Measurements from ENCODE around the gene SYT17.

SYT17 gene

DNA sequence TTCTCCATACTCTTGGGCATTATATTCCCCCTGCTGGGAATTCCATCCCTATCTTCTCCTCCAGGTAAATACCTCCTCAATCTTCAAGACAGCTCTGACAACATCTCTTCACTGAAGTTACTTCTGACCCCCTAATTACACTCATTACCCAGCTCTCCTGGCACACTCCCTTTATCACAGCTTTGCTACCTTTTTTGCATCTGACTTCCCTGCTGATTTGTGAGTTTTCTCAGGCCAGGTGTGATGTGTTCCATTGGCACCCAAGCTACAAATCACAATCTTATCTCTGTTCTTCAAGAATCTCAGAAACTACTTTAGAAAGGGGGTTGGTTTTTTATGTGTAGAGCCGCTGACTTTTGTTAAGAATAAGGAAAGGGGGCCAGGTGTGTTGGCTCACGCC, 131.5 kb downstream of the SYT17 start:
- no peak for DNase-seq (ENCODE audit: low read depth in 2 of 2)

DNA sequence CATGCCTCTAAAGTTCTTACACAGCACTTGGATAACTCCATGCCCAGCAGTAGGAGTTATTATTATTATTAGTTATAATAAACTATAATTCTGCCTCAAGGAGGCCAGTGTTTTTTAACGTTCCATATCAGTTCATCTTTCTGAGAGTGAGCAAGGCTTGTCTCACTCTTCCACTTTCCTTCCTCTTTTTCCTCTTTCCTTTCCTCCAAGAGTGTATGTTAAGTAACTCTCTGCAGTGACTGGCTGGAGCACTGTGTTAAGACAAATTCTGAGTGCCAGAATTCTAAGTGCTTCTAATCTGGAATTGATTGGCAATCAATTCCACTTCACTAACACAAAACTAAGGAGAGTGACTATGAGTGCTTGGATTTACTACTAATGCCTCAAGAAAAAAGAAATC, 133.9 kb downstream of the SYT17 start:
- no peak for DNase-seq (ENCODE audit: low read depth in 2 of 2)

DNA sequence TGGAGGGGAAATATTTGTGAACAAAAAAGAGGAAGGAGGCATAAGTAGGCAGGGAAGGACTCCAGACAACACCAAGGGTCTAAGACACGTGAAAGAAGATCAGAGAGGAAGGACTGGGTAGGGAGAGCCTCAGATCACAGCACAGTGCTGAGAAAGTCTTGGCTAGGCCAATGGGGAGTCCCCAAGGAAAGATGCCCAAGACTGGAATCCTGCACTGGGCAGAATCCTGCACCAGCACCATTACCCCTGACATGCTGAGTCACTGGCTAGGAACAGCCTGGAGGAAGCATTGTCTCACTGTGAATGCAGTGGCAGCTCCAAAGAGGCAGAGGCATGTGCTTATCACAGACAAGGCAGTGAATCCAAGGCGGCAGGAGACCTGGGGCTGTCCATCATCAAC, 136.7 kb downstream of the SYT17 start:
- no peak for DNase-seq (ENCODE audit: low read depth in 2 of 2)

DNA sequence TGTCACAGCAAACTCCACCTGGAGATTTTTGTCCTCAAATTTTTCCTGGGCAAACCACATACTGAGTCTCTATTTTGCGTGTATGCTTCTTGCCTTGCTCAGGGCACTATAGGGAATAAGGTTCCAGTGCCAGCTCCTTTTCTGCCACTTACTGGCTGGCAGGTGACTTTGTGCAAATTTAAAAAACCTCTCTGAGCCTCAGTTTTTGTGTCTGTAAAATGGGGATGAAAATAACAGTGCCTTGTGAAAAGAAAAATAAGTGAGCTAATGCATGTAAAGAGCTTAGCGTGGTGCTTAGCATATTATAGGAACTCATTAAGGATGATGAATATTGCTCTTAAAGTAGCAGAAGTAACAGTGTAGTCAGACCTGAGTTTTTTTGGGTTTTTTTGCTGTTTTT, 137.4 kb downstream of the SYT17 start:
- DNase-seq (ENCODE audit: low read depth in 2 of 2), result no peak

DNA sequence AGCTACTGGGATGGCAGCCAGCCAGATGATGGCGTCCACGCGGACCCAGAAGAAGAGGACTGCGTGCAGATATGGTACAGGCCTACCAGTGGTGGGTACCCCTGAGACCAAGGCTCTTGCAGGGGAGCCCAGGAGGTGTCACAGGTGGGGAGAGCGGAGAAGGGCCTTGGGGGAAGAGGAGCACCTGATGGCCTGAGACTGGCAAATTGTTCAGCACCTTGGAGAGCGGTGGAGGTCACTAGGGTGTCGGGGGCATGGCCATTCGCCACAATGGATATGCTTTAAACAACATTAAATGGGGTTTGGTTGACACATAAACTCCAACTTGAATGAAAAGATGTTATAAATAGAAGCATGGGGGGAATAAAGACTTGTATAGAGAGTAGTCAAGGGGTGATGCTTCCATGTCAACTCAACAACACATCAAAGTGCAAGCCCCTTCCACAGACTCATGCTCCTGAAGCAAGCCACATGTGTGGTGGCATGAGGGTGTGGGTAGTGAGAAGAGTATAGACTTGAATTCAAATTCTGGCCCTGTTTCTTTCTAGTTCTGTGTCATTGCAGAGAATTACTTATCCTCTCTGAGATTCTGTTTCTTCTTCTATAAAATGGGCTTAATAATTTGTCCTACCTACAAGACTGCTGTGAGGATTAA, 139.7 kb downstream of the SYT17 start:
- DNase-seq (ENCODE audit: low read depth in 2 of 2), result no peak

DNA sequence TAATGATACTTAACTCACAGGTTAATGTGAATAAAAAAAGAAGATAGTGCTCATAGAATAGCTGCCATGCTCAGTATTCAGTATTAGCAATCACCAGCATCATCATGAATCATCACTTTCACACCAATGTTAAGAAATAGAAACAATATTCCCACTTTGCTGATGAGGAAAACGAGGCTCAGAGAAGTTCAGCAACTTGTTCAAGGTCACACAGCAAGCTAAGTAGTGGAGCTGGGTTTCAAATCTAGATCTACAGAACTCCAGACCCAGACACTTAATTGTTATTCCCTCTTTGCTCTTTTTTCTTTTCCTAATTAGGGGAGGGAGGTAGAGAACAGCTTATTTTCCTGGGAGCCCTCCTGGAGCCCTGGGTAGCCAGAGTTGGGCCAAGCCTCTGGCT, 140.4 kb downstream of the SYT17 start:
- no peak for DNase-seq (ENCODE audit: low read depth in 2 of 2)

DNA sequence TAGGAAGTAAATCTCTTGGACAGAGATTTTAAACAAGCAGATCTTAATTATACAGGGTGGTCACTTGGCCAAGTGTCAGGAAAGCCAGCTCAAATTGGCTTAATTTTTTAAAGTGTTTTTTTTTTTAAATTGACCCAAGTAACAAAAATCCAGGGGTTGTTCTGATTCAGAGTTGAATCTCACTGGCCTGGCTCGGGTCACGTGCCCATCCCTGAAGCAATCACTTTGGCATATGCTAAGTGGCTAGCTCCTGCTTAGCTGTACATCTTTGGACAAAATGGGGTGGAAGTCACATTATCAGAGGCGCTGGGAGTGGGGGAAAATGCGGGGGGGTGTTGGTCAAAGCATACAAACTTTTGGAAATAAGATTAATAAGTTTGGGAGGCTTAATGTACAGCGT, 141.1 kb downstream of the SYT17 start:
- no peak for DNase-seq (ENCODE audit: low read depth in 2 of 2)

DNA sequence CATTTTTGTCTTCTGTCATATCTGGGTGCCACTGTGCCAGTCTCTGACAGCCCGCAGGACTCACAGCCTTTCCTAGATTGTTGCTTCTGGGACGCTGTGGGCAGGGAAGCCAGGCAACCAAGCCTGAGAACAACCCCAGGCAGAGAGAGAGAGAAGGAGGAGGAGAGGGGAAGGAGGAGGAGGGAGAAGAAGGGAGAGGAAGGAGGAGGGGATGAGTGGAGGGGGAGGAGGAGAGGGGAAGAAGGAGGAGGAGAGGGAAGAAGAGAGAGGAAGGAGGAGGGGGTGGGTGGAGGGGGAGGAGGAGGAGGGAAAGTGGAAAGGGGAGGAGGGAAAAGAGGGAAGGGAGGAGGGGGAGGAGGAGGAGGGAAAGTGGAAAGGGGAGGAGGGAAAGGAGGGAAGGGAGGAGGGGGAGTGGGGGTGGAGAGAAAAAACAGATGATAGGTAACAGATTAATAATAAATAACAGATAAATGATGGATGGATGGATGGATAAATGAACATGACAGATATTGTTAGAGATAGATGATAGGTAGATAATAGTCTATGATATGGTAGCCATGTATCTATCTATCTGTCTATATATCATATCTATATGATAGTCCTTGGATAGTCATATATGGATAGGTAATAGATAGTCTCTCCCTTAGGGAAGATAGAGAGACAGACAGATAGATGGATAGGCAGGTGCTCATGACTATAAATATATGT, 146.8 kb downstream of the SYT17 start:
- DNase-seq (ENCODE audit: low read depth in 2 of 2), result no peak

DNA sequence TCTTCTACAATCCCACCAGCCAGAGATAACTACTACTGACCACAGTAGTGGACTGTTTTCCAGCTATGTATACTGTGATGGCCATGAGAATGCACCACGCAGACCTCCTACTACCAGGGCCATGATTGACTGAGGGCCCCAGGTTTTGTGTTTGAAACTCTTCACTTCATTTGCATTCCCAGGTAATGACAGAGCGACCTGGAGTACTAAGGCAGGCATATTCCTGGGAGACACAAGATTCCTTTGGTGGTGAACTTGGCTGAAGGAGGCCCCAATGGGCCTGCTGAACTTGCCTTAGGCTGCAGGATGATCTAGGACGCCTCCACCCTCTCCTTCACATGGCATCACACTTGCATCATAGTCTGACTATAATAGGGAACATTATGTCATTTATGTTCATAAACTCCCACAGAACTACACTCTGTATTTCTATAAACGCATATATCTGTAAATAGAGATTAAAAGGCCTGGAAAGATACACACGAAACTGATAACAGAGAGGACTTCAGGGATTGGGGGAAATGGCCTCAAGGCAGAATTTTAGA, 147.9 kb downstream of the SYT17 start:
- DNase-seq (ENCODE audit: low read depth in 2 of 2), result no peak

DNA sequence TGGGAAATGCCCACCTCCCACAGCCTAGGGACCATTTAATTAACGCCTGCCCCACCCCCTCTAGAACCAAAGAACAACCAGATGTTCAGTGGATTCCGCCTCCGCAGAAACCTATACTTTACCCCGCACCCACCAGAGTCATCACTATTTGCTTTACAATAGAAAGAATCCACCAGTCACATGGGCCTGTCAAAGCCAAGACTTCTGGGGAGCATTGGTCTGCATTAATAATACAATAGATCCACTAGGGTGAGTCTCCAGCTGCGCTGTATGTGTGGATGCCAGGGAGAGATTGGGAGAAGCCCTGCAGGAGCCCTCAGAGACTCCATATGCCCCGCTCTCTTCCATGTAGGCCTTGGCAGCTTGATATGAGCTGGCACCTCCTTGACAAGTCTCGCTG, 148.8 kb downstream of the SYT17 start:
- DNase-seq (ENCODE audit: low read depth in 2 of 2), result no peak
